Thyroid gland (tissue), 4 donors: ENCODE measurements around the gene METTL6.

Source experiments
- POLR2A ChIP-seq, 2 donors: fragments of 450-650 bp; IDR thresholded peaks; one replicate each; pipeline ENCODE4 v1.6.1; 2017; ENCODE audit warnings: antibody characterized with exemption in 2 of 2, mild to moderate bottlenecking in 2 of 2, moderate library complexity in 1 of 2
- TF ChIP-seq, protein P1 (sequence below), 6 experiments: fragments of 200-600 bp in 3 of 6; fragments of 450-650 bp in 3 of 6; sonication (generic) in 3 of 6; IDR thresholded peaks; one replicate each; pipeline ENCODE4 v1.5.1; 2016 to 2019; ENCODE audit warnings: antibody characterized with exemption in 6 of 6, mild to moderate bottlenecking in 2 of 6, inconsistent platforms in 1 of 6, moderate library complexity in 1 of 6

DNA sequence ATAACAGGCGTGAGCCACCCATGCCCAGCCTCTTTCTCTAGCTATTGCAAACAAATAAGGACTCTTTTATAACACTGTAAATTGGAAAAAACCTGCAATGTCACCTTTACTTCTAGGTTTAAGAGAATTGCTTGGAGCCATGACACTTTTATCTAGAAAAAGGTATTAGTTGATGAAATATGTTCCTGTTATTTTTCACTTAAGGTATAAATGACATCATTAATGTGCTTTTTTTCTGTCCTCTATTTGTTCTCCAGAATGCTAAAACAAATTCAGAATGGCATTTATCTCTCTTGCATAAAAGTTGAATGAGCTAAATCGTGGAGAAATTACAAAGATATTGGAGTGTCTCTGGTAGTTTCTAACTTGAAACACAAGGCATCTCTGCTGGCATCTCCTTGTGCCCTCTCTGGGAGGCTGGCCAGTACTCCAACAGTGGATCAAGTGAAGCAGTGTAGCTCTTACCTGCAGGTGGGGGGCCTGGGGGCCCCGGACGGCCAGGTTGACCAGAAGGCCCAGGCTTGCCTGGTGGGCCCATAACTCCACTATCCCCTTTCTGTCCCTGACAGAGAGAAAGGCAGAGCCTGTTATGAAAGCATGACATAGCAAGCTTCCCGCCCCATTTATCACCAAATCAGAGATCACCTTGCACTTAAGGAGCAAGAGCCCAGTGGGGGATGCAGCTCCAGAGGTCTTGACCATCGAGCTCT, 38.7 kb upstream of the METTL6 start:
- TF ChIP-seq, protein P1, sequence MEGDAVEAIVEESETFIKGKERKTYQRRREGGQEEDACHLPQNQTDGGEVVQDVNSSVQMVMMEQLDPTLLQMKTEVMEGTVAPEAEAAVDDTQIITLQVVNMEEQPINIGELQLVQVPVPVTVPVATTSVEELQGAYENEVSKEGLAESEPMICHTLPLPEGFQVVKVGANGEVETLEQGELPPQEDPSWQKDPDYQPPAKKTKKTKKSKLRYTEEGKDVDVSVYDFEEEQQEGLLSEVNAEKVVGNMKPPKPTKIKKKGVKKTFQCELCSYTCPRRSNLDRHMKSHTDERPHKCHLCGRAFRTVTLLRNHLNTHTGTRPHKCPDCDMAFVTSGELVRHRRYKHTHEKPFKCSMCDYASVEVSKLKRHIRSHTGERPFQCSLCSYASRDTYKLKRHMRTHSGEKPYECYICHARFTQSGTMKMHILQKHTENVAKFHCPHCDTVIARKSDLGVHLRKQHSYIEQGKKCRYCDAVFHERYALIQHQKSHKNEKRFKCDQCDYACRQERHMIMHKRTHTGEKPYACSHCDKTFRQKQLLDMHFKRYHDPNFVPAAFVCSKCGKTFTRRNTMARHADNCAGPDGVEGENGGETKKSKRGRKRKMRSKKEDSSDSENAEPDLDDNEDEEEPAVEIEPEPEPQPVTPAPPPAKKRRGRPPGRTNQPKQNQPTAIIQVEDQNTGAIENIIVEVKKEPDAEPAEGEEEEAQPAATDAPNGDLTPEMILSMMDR (IDR thresholded peaks at IDR 0.05): no peak
- TF ChIP-seq POLR2A (IDR thresholded peaks at IDR 0.05): no peak
